ENCODE measurements around the gene ARHGAP8. TPM values are rescaled to one million over a fixed set of nuclear protein-coding genes. Genes with fewer than 3 reads are reported as not detected.

ARHGAP8 gene
- total RNA-seq, 1 donor from 2014 or later: 0.96 TPM

GRCh38 chr22:44883011-44883421 is 130.6 kb downstream of the ARHGAP8 start:
- H3K27ac Mint-ChIP-seq (ENCODE audit: unreplicated experiment): no peak overlapping the region
- H3K4me3 Mint-ChIP-seq: no peak overlapping the region
- H3K36me3 Mint-ChIP-seq (ENCODE audit: low read depth): peaks cover 25% of the 10 kb centered on the region
- DNase-seq (ENCODE audit: low read depth, low spot score): no peak
- no peaks in the 10 kb centered on the region for H3K9me3 Mint-ChIP-seq
- TF ChIP-seq CTCF (conservative IDR thresholded peaks at IDR 0.05): no peak
- no peaks in the 10 kb centered on the region for H3K4me1 Mint-ChIP-seq
- no peaks in the 10 kb centered on the region for H3K27me3 Mint-ChIP-seq (ENCODE audit: low read depth)

GRCh38 chr22:44884562-44884961 is 132.2 kb downstream of the ARHGAP8 start:
- no peak overlapping the region for H3K27ac Mint-ChIP-seq (ENCODE audit: unreplicated experiment)
- no peak for TF ChIP-seq CTCF (conservative IDR thresholded peaks at IDR 0.05)
- H3K9me3 Mint-ChIP-seq: no peaks in the 10 kb centered on the region
- peaks cover 17% of the 10 kb centered on the region for H3K36me3 Mint-ChIP-seq (ENCODE audit: low read depth)
- H3K27me3 Mint-ChIP-seq (ENCODE audit: low read depth): no peaks in the 10 kb centered on the region
- no peaks in the 10 kb centered on the region for H3K4me1 Mint-ChIP-seq
- H3K4me3 Mint-ChIP-seq: no peak overlapping the region
- no peak for DNase-seq (ENCODE audit: low read depth, low spot score)

- no peaks in the 10 kb centered on the region for H3K9me3 Mint-ChIP-seq
- H3K4me1 Mint-ChIP-seq: no peaks in the 10 kb centered on the region
- no peak for TF ChIP-seq CTCF (conservative IDR thresholded peaks at IDR 0.05)
- H3K36me3 Mint-ChIP-seq (ENCODE audit: low read depth): peaks cover 11% of the 10 kb centered on the region
- no peaks in the 10 kb centered on the region for H3K27me3 Mint-ChIP-seq (ENCODE audit: low read depth)
- H3K27ac Mint-ChIP-seq (ENCODE audit: unreplicated experiment): no peak overlapping the region
- DNase-seq (ENCODE audit: low read depth, low spot score): no peak
- H3K4me3 Mint-ChIP-seq: no peak overlapping the region
These were observed 132.8 kb downstream of the ARHGAP8 start for GRCh38 chr22:44884968-44885805.

- Mint-ChIP-seq H3K27me3 (ENCODE audit: low read depth) (no peaks in the 10 kb centered on the region), H3K27ac (ENCODE audit: unreplicated experiment) (no peak overlapping the region), H3K9me3 (no peaks in the 10 kb centered on the region), H3K4me1 (no peaks in the 10 kb centered on the region), H3K4me3 (no peak overlapping the region), H3K36me3 (ENCODE audit: low read depth) (peaks cover 10% of the 10 kb centered on the region)
- no peak for DNase-seq (ENCODE audit: low read depth, low spot score)
- no peak for TF ChIP-seq CTCF (conservative IDR thresholded peaks at IDR 0.05)
These were observed 133.5 kb downstream of the ARHGAP8 start for GRCh38 chr22:44885806-44886360.

GRCh38 chr22:44887941-44888366 is 135.6 kb downstream of the ARHGAP8 start:
- H3K4me3 Mint-ChIP-seq: no peak overlapping the region
- H3K27me3 Mint-ChIP-seq (ENCODE audit: low read depth): no peaks in the 10 kb centered on the region
- DNase-seq (ENCODE audit: low read depth, low spot score): no peak
- H3K4me1 Mint-ChIP-seq: no peaks in the 10 kb centered on the region
- peaks cover 3% of the 10 kb centered on the region for H3K36me3 Mint-ChIP-seq (ENCODE audit: low read depth)
- H3K9me3 Mint-ChIP-seq: no peaks in the 10 kb centered on the region
- no peak for TF ChIP-seq CTCF (conservative IDR thresholded peaks at IDR 0.05)
- no peak overlapping the region for H3K27ac Mint-ChIP-seq (ENCODE audit: unreplicated experiment)

Measured in neural crest cell (in vitro differentiated cells).